Esophagus mucosa (tissue), 1 donor: ENCODE results near the gene CACNA1A. TPM values are rescaled to one million over a fixed set of nuclear protein-coding genes. Genes with fewer than 3 reads are reported as not detected.

Experiments
- ATAC-seq: fragments of 200-7000 bp; cut with Tn5 transposase; one replicate; pipeline ENCODE4 v1.9.1; 2020
- total RNA-seq: library from RNA; stranded (reverse); gene quantifications from one replicate; pipeline ENCODE4 v1.2.4, GENCODE V29; 2023
- donor health status: DM: yes; HTN: yes; CAD: no.

Gene CACNA1A
- total RNA-seq, 1 donor from 2014 or later, result 0.20 TPM

GRCh38 chr19:13493516-13494310 is 12.6 kb downstream of the CACNA1A start:
- ATAC-seq, result no peak

- ATAC-seq, result no peak
These were observed 14.2 kb downstream of the CACNA1A start for GRCh38 chr19:13492128-13492527.

- no peak for ATAC-seq
These were observed 18.3 kb downstream of the CACNA1A start for GRCh38 chr19:13487985-13488384.

- no peak for ATAC-seq
These were observed 22.1 kb downstream of the CACNA1A start for GRCh38 chr19:13484166-13484565.

GRCh38 chr19:13483215-13483614 is 23.1 kb downstream of the CACNA1A start:
- no peak for ATAC-seq

DNA sequence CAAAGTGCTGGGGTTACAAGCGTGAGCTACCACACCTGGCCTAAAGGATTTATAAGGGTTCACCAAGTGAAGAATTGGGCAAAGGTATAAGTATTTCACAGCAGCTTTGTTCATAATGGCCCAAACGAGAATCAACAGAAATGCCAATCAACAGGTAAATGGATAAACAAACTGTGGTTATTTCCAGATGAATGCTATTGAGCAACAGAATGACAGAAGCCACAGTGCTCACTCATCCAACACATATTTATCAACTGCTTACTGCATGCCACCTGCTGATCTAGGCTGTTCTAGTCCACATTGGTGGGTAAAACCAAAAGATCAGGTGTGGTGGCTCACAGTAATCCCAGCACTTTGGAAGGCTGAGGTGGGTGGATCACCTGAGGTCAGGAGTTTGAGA is 27.7 kb downstream of the CACNA1A start:
- no peak for ATAC-seq

GRCh38 chr19:13476071-13476470 is 30.2 kb downstream of the CACNA1A start:
- ATAC-seq, result no peak

DNA sequence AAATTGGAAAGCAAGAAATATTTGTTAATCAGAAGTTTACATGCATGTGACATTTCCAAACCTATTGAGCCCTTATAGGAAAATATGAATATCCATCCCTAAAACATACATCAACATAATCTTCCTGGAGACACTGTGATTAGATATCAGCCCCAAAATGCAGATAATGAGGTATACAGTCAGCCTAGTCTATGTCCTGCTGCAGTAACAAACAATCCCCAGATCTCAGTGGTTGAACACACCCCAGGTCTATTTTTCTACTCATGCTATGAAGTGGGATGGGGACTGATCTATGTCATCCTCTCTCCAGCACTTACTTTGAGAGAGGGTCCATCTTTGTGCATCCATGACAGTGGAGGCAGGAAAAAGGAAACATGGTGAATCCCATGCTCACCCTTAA is 31.2 kb downstream of the CACNA1A start:
- no peak for ATAC-seq

DNA sequence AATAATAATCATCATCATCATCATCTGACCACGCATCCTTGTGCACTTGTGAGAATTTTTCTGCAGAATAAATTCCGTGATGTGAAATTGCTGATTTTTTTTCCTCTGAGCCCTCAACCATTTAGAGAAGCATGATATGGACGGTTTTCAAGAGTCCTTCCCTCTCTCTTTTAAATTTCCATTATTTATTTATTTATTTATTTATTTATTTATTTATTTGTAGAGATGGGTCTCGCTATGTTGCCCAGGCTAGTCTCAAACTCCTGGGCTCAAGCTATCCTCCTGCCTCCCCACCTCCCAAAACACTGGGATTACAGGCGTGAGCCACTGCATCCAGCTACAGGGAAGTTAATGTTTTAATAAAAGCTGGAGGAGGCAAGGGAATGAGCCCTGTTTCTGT is 39.6 kb downstream of the CACNA1A start:
- ATAC-seq, result no peak

DNA sequence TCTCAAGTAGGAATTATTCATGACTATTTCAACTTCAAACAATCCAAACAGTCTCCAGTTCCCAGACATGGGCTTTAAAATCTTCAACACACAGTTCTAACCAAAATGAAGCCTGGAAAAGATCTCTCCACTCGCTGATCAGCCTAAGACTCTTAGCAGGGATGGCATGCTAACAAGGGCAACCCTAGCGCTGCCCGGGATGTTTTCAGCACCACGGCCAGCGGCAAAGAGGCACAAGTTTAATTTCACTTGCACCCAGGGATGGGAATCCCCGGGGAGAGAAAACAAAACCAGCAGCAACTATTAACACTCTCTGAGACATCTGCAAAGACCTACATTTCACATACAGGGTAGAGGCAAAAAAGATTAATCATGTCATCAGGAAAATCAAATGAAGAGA is 43.0 kb downstream of the CACNA1A start:
- no peak for ATAC-seq

DNA sequence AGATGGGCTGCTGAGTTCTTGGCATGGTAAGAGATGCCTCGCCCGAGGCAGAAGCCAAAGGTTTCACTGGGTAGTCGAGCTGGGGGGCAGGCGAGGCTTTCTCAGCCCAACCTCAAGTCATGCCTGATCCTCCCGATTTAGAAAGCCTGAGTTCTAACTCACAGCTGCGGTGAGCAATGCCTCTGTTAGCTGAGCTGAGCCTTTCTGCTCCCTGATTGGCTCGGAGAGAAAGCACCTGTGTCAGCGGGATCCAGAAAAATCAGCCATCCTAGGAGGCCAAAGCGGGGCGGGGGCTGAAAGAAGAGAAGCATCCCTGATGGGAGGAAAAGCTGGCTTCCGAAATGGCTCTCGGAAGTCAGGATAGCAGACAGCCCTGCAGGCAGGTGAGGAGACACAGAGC is 44.7 kb downstream of the CACNA1A start:
- no peak for ATAC-seq

GRCh38 chr19:13460045-13460444 is 46.2 kb downstream of the CACNA1A start:
- ATAC-seq, result no peak

- no peak for ATAC-seq
These were observed 46.9 kb downstream of the CACNA1A start for GRCh38 chr19:13459351-13459750.

GRCh38 chr19:13451434-13451995 is 54.8 kb downstream of the CACNA1A start:
- ATAC-seq, result no peak

DNA sequence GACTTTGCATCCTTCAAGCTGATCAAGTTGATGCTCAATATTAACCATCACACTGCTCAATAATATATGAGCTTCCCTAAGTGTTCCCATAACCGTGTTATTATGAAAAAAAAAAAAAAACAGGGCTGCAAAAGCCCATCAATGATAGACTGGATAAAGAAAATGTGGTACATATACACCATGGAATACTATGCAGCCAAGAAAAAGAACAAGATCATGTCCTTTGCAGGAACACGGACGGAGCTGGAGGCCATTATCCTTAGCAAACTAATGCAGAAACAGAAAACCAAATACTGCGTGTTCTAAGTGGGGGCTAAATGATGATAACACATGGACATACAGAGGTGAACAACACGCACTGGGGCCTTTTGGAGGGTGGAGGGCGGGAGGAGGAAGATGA is 58.3 kb downstream of the CACNA1A start:
- no peak for ATAC-seq

DNA sequence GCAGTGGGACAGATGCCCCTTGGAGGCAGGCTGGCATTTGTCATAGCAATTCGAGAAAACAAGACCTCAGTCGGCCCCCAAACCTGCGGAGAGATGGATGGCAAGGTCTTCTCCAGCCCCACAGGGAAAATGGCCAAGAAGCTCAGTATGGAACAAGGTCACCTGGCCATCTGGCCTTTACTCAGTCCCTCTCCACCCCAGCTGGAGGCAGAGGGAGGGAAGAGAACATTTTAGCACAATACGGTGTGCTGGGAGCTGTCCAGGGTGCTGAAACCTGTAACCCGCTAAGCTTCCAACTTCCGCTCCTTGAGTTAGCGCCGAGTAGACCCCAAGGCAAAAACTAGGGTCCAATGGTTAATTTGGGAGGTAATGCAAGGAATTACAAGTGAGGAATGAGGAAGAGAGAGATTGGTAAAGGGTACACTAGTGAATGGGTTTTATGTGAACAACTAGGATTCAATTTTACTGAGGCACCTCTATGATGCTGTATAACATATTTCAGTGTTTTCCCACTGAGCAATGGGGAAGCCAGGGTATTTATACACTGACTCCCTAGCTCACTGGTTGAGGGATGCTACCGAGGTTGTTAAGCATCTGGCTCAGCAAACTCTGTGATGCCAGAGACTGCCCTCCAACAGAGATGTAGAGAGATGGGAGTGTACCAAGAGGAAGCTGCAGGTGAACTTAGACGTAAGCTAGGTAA is 64.3 kb downstream of the CACNA1A start:
- no peak for ATAC-seq

GRCh38 chr19:13437919-13438618 is 68.2 kb downstream of the CACNA1A start:
- ATAC-seq, result no peak

GRCh38 chr19:13436352-13436751 is 69.9 kb downstream of the CACNA1A start:
- no peak for ATAC-seq

DNA sequence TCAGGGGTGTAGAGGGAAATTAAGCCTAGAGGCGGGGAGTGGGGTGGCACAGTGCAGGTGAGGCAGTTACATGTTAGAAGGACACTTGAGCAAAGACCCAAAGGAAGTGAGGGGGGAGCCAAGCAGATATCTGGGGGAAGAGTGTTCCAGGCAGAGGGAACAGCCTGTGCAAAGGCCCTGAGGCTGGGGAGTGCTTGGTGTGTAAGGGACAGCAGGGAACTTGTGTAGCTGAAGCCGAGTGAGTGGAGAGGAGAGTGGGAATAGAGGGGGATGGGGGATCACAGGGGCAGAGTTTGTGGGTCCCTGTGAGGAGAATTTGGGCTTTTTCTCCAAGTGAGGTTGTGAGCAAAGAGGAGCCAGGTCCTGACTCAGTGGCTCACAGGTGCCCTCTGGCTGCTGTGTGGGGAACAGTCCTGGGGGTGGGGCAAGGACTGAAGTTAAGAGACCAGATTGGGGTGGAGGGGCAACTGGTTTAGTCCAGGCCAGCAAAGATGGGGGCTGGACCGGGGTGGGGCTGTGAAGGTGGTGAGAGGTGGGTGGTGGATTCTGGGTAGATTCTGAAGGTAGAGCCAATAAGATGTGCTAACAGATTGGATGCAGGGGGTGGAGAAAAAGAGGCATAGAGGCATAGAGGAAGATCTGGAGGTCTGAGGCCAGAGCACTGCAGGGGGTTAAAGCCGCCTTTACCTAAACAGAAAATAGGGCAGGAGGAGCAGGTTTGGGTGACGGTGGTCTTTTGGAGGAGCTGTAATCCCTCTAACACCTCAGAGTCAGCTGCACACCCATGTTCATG is 75.3 kb downstream of the CACNA1A start:
- ATAC-seq, result peak; percentile 76

GRCh38 chr19:13429563-13429962 is 76.7 kb downstream of the CACNA1A start:
- ATAC-seq, result no peak

GRCh38 chr19:13428352-13428751 is 77.9 kb downstream of the CACNA1A start:
- ATAC-seq, result no peak

- no peak for ATAC-seq
These were observed 78.8 kb downstream of the CACNA1A start for GRCh38 chr19:13427273-13428051.
